Stimulated activated CD8-positive, alpha-beta memory T cell treated with anti-CD3 and anti-CD28 coated beads, Interleukin-4, amount 100 ng/mL, for 48 hours (primary cell): ENCODE measurements around the gene SNAI3.

Source experiments
- DNase-seq: peaks from one replicate; pipeline ENCODE4 v3.0.0-alpha.2; 2020

The SNAI3 gene

DNA sequence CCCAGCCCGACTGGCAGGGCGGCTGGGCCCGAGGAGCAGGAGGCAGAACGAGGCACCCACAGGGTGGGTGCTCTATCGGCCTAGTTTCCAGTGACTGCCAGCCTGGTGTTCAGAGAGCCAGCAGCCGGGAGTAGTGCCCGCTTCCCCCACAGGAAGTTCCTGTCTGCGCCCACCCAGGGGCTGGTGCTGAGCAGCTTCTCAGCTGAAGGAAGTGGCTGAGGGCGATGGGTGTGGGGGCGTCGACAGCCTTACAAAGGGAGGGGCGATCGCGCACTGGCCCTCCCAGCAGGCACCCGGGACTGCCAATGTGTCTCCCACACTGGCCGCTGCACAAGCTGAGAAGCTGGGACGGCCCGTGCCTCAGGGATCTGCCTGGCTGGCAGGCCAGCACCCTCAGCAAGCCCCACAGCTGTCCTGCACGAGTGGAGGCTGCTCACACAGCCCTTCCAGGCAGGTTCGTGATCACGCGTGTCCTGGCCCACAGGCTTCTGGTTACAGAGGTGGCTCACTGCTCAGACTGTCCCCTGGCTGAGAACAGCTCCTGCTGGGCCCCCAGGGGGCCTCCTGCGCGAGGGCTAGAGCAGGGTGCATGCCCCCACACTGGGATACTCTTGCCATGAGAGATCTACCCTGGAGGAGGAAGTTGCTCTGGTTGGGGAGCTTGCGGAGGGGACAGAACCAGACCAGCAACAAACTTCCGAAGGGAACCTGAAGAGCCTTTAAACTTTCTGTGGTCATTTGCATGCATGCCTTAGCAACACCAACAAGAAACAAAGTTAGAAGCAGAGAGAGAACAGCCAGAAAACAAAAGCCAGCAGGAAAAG lies 17.4 kb upstream of the SNAI3 start:
- DNase-seq, result peak; percentile 85

DNA sequence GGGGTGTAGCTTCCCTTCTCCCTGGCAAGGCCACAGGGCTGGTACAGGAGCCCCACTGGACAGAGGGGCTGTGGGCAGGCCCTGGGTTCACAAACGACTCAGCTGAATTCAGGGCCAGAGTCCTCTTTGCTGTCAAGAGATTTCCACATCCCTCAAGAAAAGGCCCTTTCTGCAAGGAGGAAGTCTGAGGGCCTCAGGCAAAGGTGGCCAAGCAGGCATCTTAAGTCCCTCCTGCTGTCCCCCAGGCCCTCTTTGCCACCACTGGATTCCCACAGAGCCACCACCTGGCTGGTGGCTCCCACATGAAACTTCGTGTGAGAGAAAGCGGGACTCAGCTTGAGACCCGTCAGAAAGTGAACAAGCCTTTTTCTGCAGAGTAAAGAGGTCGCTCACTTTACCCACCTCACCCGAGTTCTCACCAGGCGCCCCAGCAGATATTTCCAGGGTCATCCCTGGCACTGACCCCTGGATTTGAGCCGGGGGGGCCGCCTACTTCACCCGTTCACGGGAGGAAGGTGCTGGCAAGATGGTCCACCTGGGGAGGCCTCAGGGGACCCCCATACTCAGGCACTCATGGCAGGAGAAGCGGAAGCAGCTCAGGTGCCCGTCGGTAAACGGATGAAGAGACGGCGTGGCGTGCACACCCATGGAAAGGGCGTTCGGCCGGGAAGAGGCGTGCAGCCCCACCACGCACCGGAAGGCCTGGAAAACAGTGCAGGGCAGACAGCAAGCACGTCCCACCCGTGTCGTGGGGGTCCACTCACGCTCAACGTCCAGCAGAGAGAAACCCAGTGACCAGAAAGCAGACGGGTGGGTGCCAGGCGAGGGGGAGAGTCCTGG lies 16.3 kb upstream of the SNAI3 start:
- peak; percentile 47 for DNase-seq

DNA sequence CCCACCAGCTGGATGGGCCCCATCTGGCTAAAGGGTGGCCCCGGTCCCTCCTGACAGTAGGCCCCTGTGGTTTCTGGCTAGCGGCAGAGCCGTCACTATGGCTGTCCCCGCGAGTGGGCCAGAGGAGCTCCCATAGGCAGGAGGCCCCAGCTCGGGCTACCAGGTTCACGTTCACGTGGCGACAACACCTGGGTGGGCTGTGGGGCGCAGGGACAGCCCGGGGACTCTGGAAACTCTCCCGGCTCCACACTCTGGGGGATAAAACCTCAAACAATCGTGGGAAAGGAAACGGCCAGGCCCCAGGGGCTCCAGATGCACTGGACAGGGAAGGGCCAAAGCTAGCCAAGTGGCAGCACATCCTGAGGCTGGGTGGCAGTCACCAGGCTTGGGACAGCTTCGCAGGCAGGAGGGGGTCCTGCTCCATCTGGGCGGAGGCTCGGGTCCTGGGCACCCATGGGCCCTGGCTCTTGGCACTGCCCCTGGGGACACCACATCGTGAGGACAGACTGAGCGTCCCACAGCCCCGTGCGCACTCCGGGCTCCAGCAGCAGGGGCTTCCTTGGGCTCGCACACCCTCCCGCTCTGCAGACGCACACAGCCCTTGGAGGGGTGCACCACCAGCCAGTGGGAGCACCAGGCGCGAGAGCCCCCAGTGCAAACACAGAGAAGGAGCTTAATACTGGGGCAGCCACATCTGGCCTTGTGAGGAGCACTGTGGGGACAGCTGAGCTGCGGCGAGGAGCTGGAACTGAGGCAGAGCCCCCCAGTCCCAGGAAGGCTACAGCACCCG lies 15.5 kb upstream of the SNAI3 start:
- peak; percentile 53 for DNase-seq

DNA sequence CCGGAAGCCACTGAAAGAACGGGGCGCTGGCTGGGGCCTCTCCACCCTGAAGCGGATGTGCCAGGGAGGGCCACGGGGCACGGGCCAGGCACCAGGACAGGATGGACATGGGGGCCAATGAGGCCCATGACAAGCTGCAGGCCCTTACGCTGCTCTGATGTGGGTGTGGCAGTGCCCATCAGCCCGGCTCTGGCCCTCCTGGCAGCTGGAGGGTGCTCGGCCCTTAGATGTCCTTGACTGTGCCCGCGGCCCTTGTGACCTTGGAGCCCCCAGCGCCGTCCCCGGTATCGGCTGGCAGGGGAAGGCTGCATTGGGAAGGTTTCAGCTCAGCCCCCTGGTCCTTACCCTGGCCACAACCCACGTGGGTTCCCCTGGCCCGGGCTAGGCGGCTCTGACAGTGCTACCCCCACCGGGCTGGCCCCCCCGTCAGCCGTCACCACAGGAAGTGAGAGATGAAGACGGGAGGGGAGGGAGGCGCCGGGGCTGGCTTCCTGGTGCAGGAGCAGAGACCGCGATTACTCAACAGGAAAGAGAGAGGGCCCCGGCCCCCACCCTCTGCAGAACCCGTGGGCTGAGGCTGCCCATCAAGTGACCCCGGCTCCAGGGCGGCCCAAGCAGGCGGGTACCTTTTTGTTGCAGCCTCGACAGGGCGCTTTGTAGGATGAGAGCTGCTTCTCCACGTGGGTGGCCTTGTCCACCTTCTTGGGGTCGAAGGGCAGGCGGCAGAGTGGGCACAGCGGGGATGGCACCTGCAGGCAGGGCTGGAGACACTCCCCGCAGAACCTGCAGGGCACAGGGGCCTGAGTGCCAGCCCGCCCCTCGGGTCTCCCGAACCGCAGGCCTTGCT lies 14.6 kb upstream of the SNAI3 start:
- DNase-seq, result peak; percentile 96

DNA sequence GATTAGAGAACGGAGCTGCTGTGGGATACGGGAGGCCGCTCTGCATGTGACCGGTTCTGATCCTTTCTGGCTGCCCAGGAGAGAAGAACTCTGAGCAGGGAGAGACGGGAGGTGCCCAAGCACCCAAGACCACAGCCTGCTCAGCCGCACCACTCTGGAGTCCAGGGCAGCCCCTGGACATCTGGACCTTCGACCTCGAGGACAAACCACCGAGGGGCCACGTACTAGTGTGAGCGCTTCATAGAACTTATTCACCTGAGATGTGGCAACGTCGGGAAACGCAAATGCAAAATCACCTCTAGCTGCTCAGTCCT lies 14.0 kb upstream of the SNAI3 start:
- no peak for DNase-seq

DNA sequence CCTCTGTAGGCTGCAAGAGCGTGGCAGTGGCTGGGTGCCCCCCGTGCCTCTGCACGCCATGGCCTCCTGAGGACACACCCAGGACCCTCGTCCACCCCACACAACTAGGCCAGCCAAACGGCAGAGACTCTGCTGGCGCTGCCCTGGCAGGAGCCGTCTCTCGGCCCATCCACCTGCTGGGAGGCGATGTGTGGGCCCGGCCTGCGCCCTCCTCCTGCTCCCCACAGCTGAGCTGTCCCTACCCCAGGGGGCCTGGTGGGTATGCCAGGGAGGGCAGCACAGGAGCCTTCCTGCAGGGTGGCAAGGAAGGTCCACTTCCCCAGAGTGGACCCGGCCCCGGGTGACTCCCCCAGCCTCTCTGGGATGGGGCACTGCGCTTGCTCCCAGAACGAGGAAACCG lies 12.9 kb upstream of the SNAI3 start:
- DNase-seq, result no peak

DNA sequence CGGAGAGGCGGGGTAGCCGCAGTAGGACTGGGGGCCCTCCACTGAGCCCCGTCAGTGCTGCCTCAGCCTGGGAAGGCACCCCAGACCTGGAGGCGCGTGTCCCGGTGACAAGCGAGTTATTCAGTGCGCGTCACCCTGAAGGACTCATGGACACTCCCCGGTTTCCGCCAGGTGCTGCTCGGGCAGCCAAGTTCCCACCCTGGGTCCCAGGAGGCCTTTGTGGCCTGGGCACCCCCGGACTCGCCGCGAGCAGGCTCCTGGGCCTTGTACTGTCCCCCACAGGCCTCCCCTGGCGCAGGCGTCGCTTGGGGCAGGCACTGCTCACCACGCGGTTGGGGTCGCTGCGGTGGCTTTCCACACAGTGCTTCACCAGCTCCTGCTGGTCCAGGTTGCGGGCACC lies 12.3 kb upstream of the SNAI3 start:
- no peak for DNase-seq

DNA sequence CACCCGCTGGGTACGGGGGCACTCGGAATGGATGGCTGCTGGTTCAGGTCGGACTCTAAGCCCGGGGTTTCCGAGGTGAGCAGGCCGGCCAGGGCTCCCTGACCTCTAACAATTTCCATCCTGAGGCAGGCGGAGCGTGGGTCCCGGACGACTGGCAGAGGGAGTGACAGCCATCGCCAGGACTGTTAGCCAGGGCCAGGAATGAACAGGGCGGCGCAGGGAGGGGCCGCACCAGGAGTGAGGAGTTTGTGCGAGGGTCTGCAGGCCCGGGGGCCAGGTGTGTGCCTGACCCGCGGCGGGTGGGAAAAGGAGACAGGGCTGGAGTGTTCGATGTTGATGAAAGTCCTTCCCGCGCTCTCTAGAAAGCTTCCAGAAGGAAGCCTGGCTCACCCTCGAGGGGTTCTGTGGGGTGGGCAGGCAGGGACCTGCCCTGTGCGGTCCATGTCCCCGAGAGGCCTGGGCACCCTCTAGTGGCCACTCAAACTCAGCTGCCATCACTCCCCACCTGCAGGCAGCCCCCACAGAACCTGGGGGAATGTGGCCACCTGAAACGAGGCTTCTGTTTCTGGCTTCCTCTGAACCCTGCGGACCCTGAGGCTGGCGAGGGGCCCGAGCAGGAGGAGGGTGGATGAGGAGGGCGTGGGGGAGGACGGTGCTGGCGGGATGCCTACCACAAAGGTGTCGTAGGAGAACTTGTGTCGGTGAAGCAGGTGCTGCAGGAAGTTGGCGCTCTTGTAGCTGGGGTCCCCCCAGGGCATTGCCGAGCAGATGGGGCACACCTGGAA lies 11.7 kb upstream of the SNAI3 start:
- no peak for DNase-seq

DNA sequence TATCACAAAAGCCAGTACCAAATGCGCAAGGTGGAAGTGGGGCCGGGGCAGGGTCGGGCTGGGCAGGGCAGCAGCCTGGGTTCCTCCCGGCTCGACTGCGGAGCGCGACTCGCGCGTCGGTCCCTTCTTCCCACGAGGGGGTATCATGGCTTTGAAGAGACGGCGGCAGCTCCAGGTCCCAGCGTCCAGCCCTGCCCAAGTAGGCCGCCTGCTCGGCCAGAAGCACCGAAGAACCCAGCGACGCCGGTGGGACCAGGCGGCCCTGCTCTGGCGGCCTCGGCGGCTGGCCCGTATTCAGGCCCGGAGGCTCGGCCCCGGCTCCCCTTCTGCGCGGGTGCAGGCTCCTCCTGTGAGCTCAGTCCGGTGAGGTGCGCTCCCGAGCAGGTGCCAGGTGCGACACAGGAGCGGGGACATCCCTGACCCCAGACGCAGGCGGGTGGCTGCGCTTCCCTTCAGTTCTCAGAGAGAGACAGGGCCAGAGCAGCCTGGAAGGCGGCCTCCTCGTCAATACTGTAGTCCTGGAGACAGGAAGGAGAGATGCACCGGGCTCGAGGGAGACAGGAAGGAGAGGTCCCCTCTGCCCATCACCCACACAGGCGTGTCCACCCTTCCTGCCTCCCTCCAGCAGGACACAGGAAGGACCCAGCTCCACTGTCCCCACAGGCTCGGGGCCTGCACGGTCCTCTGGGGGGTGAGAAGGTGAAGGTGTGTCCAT lies 11.0 kb upstream of the SNAI3 start:
- DNase-seq, result no peak

DNA sequence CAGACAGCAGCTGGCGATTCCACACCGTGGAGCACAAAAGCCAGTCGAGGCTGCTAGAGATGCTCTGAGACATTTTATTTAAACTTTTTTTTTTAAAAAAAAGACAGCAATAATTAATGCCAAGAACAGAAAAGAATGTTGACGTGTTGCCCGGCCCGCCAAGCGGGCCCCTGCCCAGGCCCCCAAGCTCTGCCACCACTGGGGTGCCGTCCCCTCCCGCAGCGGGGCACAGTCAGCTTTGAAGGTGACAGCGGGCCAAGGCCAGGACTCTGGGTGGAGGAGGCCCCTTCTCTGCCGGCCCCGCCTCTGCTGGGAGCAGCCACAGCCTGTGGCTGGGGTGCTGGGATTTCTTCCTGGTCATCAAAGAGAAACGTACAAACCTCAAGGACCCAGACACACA lies 10.1 kb upstream of the SNAI3 start:
- no peak for DNase-seq

DNA sequence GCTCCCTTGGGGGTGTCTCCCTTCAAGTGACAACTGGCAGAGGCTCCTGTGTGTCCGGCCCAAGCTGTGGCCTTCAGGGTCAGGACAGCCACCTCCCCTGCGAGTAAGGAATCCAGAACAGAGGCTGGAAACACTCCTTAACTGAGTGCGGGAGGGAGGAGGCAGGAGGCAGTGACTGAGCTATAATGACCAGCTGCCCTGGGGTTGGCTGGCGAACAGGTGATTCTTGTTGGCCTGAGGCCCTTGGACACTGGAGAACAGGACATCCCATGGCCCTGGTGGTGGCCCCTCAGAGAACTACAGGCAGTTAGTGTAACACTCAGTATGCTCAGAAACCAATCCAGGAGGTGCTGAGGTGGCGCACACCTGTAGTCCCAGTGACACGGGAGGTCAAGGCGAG lies 9.4 kb upstream of the SNAI3 start:
- no peak for DNase-seq

DNA sequence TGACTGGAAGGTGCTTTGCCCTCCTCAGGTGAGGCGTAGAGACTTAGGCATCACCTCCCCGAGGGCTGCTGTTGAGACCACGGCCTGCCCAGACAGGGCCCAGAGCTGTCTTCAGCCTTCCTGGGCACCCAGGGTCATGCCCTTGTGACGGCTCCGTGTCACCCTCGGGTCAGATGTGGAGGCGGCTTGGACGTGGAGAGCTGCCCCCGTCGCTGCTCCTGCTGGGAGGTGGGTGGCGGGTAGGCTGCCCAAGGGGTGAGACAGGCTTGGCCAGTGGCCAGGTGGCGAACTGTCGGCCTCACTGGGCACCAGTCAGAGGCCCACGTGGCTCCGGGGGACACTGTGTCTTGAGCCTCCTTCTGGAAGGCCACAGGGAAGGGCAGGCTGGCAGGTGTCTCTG lies 8.9 kb upstream of the SNAI3 start:
- DNase-seq, result no peak

DNA sequence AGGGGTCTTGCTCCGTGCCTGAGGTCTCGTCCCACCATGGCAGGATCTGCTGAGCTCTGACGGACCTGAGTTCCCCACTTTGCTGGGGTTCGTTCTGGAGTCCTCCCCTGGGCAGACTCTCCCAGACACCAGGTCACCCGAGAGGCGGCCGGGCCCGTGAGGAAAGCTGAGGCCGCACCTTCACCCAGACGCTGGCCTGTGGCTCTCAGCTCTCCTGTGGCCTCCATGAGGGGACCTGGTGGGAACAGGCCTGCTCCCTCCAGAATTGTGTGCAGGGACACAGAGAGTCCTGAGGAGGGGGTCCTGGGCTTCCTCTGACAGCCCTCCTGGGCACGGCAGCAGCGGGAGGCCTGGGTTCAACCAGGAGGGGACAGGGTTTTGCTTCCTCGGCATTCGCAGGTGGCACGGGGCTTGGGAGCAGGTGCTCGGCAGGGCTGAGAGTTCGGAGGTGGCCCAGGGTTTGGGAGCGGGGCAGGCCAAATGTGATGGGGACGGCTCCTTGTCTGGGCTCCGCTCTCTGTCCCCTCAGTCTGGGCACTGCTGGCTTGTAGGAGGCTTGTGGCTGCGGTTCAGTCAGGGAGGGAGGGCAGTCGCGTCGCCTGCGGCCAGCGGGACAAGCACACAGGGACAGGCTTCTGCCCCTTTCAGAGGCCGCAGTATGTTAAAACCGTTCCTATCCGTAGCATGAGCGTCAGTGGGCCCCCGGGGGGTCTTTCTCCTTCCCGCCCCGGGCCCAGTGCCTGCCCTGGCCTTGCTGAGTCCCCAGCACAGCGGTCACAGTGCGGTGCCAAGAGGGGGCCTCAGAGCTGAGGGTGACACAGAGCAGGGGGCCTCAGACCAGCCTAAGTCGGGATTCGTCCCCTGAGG lies 8.1 kb upstream of the SNAI3 start:
- DNase-seq, result no peak

DNA sequence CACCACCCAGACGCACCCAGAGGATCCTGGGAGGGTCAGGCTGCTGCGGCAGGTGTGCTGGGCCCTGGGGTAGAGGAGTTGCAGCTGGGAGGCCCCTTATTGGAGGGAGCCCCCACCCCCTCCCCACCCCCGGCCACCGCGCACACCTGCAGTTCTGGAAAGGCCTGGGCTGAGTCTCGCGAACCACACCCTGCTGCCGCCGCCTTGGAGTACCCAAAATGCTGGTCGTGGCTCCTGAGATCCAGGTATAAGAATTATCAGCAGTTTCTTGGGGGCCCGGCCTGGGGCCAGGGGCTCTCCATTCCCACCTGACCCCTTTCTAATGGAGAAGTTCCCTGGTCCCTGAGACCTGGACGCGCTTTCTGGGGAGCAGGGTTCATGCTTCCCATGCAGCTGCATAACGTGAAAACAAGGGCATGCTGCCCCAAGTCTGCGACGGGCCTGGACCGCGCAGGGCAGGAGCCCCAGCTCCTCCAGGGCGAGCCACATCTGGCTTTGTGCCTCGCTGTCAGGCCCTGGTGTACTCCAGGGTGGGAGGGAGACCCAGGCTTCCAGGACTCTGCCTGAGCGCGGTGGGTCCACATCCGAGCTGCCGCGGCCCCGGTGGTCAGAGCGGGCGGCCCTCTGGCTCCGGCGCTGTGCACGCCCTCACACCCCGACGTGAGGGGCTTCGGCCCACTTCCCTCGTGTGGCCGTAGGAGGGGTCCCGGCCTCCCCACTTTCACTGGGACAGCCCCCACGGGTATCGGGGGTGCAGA lies 7.3 kb upstream of the SNAI3 start:
- DNase-seq, result no peak

DNA sequence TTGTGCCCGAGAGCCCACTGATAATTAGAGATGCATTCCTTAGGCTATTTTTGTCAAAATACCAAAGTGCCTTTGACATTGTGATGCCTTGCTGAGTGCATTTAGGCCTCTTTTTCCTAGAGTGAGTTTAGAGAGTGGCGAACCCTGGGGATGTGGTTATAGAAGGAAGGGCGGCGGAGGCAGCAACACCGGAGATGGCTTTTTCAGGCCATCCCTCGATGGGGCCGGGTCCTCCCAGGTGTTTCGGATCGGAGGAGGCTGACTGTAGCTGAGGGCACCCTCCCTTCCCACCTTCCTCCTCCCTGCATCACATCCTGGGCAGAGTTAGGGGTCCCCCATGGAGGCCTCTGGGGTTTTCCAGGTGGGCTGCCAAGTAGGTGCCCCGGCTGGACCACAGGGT lies 6.6 kb upstream of the SNAI3 start:
- no peak for DNase-seq

DNA sequence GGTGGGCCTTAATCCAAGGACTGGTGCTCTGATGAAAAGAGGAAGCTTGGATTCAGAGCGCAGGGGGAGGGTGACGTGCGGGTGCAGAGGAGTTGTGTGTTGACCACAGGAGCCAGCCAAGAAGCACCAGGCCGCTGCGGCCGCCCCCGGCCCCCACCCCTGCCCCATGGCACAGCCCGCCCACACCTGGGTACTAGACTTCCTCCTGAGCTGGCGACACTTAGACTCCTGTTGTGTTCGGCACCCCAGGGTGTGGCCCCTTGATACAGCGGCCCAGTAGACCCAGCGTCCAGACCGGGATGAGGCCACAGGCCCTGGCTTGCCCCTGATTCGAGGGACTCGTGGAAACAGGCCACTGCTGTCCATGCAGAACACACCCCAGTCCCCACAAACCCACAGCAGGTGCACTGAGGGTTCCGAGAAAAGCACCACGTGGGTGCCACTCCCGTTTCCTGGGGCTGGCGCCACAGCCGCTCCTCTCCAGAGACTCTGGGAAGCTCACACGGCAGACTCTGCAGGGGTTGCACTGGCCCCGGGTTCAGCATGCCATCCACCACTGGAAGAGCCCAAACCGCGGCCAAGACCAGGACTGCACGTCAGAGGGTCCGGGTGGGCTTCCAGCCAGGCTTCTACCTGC lies 5.7 kb upstream of the SNAI3 start:
- peak; percentile 48 for DNase-seq

DNA sequence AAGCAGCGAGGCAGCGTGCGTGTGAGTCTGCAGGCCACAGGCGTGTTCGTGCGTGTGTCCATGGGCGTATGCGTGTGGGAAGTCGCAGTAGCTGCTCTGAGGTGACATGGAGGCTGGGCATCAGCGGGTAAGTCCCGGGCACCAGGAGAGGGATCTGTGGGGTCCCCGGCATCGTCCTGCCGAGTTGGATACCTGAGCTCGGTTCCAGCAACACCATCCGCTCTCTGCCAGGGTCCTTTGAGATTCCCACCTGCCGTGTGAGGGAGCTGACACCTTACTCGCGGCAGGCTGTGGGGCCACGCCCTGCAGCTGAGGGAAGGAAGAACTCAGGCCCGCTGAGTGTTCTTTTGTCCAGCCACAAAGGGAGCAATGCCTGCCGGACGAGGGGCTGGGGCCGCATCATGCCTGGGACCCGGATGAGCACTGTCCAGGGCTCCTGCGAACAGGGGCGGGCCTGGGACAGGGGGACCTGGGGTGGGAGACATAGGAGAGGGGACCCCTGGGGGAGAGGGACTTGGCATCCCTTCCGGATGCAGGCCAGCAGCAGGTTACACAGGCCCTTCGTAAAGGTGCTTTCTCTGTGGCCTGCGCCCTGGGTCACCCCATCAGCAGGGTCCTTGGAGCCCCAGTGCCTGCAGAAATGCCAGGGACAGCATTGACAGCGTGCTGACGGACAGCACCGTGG lies 5.0 kb upstream of the SNAI3 start:
- no peak for DNase-seq
